22Rv1 (cell line): ENCODE data around the gene RFK.

Experiments
- CTCF ChIP-seq: fragments of 450-650 bp; IDR thresholded peaks from 2 replicates; pipeline ENCODE4 v1.5.1; 2017; ENCODE audit warnings: mild to moderate bottlenecking
- ZFX ChIP-seq: fragments of 450-650 bp; IDR thresholded peaks from 2 replicates; pipeline ENCODE4 v1.6.1; 2017; ENCODE audit warnings: antibody characterized with exemption, borderline replicate concordance

GRCh38 chr9:76426807-76427419 is 32.7 kb upstream of the RFK start:
- TF ChIP-seq CTCF = no peak
- TF ChIP-seq ZFX = no peak
